Panc1 (cell line): ENCODE results near the gene CYP27C1.

ENCODE experiments used
- POLR2AphosphoS5 ChIP-seq: IDR thresholded peaks from 2 replicates; pipeline ENCODE4 v1.6.1; 2012; ENCODE audit warnings: mild to moderate bottlenecking, low read depth, low read length, moderate library complexity
- TF ChIP-seq, protein P1 (sequence below): fragments of 450-650 bp; IDR thresholded peaks from 2 replicates; pipeline ENCODE4 v1.5.1; 2017; ENCODE audit warnings: mild to moderate bottlenecking
- TF ChIP-seq, protein P2 (sequence below), 2 experiments: IDR thresholded peaks; 2 replicates each; pipeline ENCODE4 v1.6.1; 2011 to 2012; ENCODE audit warnings: low read depth in 2 of 2, control low read depth in 1 of 2, low read length in 1 of 2, mild to moderate bottlenecking in 1 of 2, moderate library complexity in 1 of 2; ENCODE audit not compliant: insufficient read depth in 1 of 2

DNA sequence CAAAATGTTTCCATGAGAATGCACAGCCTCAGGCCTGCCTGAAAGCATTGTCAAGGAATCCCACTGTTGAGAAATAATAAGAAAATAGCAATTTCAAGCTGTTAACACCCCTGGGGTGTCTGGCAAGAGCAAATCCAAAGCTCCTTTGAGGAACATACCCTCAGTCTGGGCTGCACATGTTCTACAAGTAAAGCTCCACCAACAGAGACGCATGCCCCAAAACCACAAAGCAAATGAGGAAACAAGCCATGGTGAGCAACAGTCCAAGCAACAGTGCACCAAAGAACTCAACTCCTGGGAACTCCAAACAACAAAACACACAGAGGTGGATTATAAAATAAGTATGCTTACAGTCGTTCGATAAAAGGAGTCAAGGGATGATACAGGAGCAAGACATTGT is 40.3 kb downstream of the CYP27C1 start:
- TF ChIP-seq, protein P1, sequence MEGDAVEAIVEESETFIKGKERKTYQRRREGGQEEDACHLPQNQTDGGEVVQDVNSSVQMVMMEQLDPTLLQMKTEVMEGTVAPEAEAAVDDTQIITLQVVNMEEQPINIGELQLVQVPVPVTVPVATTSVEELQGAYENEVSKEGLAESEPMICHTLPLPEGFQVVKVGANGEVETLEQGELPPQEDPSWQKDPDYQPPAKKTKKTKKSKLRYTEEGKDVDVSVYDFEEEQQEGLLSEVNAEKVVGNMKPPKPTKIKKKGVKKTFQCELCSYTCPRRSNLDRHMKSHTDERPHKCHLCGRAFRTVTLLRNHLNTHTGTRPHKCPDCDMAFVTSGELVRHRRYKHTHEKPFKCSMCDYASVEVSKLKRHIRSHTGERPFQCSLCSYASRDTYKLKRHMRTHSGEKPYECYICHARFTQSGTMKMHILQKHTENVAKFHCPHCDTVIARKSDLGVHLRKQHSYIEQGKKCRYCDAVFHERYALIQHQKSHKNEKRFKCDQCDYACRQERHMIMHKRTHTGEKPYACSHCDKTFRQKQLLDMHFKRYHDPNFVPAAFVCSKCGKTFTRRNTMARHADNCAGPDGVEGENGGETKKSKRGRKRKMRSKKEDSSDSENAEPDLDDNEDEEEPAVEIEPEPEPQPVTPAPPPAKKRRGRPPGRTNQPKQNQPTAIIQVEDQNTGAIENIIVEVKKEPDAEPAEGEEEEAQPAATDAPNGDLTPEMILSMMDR, result no peak
- TF ChIP-seq, protein P2, sequence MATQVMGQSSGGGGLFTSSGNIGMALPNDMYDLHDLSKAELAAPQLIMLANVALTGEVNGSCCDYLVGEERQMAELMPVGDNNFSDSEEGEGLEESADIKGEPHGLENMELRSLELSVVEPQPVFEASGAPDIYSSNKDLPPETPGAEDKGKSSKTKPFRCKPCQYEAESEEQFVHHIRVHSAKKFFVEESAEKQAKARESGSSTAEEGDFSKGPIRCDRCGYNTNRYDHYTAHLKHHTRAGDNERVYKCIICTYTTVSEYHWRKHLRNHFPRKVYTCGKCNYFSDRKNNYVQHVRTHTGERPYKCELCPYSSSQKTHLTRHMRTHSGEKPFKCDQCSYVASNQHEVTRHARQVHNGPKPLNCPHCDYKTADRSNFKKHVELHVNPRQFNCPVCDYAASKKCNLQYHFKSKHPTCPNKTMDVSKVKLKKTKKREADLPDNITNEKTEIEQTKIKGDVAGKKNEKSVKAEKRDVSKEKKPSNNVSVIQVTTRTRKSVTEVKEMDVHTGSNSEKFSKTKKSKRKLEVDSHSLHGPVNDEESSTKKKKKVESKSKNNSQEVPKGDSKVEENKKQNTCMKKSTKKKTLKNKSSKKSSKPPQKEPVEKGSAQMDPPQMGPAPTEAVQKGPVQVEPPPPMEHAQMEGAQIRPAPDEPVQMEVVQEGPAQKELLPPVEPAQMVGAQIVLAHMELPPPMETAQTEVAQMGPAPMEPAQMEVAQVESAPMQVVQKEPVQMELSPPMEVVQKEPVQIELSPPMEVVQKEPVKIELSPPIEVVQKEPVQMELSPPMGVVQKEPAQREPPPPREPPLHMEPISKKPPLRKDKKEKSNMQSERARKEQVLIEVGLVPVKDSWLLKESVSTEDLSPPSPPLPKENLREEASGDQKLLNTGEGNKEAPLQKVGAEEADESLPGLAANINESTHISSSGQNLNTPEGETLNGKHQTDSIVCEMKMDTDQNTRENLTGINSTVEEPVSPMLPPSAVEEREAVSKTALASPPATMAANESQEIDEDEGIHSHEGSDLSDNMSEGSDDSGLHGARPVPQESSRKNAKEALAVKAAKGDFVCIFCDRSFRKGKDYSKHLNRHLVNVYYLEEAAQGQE (IDR thresholded peaks at IDR 0.05; ENCODE audit: insufficient read depth in 1 of 2, low read depth in 2 of 2, low read length in 1 of 2), result no peak
- no peak for TF ChIP-seq POLR2AphosphoS5
